GM19043 (cell line): Measurements from ENCODE around the gene SPTBN4.

ENCODE experiments used
- ATAC-seq: cut with Tn5 transposase; IDR thresholded peaks from one replicate; pipeline ENCODE4 v1.9.1; 2021; ENCODE audit warnings: low read depth; ENCODE audit not compliant: unreplicated experiment

SPTBN4 gene

DNA sequence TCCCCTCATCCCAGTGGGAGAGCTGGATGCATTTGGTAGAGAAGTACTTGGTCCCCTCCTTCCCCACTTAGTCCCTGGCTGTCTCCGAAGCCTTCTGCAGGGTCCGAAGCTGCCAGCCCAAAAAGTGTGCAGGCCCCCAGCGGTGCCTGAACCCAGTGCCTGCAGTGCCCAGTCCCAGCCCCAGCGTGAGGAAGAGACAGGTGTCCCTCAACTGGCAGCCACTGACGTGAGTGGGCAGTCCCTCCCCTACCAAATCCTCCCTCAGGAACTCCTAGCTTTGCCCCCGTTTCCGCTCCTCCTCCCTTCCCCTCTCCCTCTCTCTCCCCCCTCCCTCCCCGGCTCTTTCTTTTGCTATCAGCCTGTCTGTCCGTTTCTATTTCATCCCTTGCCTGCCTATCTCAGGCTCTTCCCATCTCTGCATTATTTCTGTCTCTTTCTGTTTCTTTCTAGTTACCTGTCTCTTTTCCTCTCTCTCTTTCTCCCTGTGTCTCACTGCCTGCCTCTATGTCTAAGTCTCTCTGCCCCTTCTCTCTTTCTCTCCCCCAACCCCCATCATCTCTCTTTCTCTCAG is 132.6 kb downstream of the SPTBN4 start:
- no peak for ATAC-seq

DNA sequence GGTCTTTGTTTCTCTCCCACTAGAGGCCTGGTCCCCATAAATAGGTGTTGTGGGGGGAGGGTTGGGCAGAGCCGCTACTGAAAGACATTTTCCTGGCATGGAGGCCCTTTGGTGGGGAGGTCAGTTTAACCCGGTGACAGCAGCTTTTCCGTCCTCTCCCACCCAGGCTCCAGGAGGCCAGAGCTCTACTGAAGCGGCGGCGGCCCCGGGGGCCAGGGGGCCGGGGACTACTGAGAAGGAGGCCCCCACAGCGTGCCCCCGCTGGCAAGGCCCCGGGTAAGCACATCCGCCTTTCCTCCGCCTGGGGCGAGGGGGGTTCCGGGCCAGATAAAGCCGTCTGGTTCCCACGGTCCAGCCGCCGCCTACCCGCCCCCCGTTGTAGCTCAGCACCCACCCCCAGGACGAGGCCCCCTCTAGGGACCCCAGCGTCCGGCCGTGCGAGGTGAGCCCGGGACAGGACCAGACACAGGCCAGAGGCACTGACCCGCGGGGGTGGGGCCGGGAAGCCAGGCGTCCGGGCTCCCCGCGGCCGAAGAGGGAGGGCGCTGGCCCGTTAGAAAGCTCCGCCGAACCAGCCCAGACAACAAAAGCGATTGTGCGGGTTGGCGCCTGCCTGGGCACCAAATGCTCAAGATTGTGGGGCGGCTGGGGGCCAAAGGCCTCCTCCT is 133.2 kb downstream of the SPTBN4 start:
- ATAC-seq, result no peak

DNA sequence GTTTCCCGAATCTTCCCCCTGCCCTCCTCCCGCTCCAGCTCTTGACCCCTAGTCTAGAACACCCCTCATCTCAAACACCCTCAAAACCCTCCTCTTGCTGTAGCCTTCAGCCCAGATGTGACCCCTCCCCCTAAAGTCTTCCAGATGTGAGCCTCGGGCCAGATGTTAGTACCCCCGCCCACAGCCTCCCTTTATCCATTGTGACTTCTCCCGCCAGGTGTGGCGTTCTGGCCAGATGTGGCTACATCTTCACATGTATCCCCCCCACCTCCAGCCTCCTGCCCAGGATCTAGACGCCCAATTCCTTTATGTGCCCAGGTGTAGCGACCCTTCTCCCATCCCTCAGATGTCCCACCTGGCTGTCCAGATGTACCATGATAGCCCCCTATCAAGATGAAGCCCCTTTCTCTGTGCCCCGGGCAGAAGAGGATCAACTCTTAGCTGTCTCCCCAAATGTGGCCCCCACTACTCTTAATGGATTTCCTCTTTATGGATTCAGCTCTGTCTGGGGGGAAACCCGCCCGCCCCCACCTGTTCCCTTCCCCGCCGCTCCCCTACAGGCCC is 133.9 kb downstream of the SPTBN4 start:
- ATAC-seq, result no peak

DNA sequence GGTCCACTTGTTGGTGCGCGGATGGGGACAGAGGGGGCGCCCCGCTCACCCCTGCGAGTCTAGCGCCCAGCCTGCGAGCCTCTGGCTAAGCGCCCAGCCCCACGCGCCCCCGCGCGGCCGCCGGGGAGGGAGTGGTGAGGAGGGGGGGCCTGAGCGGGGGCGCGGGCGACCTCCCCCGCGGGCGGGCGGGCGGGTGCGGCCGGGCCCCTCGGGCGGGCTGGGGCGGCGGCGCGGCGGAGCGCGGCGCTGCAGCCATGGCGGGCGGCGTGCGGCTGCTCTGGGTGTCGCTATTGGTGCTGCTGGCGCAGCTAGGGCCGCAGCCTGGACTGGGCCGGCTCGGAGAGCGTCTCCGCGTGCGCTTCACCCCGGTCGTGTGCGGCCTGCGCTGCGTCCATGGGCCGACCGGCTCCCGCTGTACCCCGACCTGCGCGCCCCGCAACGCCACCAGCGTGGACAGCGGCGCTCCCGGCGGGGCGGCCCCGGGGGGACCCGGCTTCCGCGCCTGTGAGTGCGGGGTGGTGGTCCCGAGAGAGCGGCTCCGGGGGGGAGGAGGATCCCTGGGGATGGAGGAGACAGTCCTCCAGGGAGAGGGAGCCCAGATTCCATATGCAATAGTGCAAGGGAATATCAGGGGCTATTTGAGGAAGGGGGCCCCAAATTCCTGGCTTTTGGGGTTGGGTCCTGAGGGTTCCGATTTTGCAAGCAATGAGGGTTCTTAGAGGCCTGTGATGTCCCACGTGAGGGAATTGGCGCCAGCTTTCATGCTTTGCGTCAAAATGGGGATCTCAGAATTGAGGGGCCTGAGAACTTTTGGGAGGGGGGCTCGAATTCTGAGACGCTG is 134.6 kb downstream of the SPTBN4 start, which contains the start of gene LTBP4:
Gene LTBP4 (plus strand): TSS at position 236 of the 841 bp plus-strand sequence. CDS start 19 bp downstream, at position 255.
- ATAC-seq, result no peak

DNA sequence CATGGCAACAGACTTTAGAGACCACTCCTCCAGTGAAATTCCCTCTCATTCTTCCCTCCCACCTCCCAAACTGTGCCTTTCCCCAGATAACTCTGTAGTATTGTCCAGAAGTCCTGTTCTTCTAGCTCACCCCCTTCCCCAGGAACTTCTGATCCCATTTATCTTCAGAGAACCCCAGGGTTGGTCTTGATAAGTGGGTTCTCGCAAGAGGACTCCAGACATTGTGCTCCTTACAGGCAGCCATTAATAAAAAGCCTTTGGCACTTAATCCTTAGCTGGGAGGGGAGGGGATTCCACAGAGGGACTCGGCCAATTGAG is 136.2 kb downstream of the SPTBN4 start:
- no peak for ATAC-seq

DNA sequence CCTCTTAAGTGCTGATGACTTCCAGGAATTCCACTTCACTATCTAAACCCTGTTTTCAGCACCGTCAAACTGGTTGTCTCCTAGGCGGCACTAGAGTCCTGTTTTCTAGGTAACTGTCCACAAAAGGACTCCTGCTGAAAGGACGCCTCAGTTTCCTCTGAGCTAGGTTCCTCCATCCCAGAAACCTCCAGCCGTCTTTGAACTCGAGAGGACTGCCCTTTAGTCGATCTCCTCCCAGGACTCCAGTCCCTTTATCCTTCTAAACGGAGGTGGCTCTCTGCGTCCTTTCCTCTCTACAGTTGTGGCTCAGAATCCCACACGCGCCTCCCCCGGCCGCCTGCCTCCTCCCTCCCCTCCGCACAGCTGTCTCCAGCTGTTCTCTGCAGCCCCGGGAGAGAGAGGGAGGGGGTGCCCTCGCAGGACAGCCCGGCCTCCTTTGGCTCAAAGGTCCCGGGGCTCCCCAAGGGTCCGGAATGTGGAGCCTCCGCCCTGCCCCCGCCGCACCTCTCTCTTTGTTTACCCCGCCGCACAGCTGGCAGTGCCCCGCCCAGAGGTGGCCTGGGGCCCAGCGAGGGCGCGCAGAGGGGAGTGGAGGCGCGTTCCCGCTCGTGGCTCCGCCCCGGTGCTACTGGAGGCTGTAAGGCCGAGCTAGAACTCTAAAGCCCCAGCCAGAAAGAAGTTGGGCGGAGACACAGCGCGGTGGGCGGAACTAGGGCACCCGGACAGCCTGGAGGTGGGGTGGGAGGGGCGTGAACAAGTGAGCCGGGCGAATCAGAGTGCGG is 136.8 kb downstream of the SPTBN4 start:
- ATAC-seq, result peak; percentile 78

DNA sequence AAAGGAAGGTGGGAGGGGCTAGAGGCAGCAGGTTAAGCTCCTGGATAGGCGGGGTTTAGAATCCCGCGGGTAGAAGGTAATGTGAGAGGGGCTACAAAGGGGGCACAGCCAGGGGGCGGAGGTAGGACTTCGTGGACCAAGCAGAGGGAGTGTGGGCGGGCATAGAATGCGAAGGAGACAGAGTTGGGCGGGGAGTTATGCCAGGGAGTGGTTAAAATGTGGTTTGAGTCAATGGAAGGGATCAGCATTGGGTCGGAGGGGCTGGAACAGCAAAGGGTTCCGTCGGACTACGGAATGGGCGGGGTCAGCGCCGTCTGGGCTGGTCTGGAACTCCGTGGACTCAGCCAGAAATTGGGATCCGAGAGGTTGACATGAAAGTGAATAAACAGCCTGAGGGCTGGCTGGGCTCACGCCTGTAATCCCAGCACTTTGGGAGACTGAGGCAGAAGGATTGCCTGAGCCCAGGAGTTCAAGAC is 137.4 kb downstream of the SPTBN4 start:
- ATAC-seq, result no peak

DNA sequence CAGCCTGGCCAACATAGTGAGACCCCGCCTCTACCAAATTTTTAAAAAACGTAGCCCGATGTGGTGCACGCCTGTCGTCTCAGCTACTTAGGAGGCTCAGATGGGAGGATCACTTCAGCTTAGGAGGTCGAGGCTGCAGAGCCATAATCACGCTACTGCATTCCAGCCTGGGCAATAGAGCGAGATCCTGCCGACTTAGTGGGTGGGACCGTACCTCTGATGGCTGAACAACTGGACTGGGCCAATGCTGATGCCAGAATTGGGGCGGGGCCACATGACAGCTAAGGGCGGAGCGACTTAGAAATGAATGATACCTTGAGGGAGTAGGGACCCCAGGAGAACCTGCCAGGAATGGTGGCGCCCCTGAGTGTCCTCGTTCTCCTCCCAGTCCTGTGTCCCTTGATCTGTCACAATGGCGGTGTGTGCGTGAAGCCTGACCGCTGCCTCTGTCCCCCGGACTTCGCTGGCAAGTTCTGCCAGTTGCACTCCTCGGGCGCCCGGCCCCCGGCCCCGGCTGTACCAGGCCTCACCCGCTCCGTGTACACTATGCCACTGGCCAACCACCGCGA is 137.9 kb downstream of the SPTBN4 start:
- ATAC-seq, result no peak

DNA sequence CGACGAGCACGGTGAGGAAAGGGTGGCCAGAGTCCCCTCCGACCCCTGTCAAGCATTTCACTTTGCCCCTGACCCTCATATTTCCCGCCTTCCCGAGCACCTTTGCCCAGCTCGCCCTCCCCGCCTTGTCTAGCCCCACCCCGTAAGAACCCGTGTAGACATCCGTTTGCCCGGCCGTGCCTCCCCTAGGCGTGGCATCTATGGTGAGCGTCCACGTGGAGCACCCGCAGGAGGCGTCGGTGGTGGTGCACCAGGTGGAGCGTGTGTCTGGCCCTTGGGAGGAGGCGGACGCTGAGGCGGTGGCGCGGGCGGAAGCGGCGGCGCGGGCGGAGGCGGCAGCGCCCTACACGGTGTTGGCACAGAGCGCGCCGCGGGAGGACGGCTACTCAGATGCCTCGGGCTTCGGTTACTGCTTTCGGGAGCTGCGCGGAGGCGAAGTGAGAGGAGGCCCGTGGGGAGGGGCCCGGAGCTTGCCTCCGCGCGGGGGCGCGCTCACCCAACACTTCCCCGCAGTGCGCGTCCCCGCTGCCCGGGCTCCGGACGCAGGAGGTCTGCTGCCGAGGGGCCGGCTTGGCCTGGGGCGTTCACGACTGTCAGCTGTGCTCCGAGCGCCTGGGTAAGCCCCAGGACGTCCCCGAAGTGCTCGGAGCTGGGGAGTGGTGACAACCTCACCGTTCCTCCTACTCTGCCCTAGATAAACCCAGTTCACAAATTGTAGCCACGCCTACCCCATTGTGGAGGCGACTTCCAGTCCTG is 138.6 kb downstream of the SPTBN4 start:
- no peak for ATAC-seq

DNA sequence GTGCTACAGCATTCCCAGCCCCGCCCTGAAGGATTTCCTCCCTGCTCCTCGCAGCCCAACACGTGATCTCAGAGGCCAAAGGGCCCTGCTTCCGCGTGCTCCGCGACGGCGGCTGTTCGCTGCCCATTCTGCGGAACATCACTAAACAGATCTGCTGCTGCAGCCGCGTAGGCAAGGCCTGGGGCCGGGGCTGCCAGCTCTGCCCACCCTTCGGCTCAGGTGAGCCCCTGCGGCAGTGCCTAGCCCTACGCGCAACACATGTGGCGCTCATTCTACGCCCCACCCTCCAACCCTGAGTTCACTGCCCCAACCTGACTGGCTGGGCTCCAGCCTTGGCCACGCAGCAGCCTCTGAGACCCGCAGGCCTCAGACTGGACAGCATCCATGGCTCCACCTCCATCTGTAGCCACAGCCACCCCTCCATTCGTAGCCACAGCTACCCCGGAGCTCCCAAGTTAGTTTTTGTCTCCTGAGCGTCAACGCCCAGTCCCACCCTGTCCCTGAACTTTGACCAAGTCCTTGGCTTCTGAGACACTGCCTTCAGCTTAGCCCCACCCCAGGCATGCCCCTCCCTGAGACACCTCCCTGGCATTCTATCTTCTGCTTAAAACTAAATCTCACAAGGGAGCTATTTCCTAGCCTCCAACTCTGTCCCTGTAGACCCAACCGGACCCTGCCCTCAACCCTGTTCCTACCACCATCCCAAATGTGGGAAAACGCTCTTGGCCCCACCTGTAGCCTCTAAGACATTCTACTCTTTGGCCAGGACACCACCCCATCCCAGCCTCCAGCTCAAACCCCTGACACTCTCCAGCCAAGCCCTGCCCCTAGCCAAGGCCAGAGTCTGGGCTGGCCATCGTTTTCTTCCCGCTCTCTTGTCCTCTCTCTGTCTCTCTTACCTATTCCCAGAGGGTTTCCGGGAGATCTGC is 140.8 kb downstream of the SPTBN4 start:
- ATAC-seq, result no peak

DNA sequence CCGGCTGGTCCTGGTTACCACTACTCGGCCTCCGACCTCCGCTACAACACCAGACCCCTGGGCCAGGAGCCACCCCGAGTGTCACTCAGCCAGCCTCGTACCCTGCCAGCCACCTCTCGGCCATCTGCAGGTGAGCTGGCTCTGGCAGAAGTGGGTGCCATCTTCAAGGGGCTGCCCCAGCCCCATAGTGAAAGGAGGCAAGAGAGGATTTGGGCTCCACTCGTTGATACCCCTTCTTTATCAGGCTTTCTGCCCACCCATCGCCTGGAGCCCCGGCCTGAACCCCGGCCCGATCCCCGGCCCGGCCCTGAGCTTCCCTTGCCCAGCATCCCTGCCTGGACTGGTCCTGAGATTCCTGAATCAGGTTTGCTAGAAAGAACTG is 141.4 kb downstream of the SPTBN4 start:
- ATAC-seq, result no peak

DNA sequence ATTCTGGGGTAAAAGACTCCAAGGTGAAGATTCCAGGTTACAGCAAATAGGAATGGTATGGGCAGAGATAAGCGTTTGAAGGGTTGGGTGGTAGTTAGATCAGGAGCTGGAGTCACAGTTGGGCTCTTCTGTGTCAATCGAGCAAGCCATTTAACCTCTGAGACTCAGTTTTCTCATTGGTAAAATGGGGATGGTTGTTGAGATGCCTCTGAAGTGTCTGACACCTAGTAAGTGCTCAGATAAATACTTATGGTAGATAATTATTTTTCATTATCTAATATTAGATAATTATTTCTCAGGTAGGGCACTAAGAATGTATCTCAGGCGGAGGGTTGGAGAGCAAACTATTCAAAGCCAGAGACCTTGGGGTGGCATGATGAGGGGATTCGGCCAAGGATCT is 142.2 kb downstream of the SPTBN4 start:
- no peak for ATAC-seq

DNA sequence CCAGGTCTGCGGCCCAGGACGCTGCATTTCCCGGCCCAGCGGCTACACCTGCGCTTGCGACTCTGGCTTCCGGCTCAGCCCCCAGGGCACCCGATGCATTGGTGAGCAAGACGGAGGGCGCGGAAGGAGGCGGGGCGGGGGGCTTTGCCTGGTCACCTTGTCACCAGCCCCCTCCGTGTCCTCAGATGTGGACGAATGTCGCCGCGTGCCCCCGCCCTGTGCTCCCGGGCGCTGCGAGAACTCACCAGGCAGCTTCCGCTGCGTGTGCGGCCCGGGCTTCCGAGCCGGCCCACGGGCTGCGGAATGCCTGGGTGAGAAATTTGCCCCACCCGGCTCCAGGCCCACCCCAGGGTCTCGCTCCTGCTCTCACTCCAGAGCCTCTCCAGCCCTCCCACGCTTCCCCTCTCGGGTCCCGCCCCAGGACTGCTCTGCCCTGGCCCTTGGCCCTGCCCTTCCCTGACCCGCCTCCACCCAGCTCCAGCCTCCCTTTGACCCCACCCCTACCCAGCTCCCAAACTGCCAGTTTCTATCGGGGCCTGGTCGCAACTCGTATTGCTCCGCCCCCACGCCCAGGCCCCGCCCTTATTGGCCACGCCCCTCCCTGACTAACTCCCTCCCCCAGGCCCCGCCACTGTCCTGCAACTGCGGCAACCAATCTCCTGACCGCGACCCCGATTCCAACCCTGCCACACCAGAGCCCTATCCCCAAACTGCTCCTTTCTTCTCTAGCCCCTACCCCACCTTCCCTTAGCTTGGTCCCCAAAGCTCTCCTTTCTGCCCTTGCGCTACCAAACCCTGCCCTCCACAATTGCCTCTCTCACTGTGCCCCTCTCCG is 143.0 kb downstream of the SPTBN4 start:
- ATAC-seq, result no peak

DNA sequence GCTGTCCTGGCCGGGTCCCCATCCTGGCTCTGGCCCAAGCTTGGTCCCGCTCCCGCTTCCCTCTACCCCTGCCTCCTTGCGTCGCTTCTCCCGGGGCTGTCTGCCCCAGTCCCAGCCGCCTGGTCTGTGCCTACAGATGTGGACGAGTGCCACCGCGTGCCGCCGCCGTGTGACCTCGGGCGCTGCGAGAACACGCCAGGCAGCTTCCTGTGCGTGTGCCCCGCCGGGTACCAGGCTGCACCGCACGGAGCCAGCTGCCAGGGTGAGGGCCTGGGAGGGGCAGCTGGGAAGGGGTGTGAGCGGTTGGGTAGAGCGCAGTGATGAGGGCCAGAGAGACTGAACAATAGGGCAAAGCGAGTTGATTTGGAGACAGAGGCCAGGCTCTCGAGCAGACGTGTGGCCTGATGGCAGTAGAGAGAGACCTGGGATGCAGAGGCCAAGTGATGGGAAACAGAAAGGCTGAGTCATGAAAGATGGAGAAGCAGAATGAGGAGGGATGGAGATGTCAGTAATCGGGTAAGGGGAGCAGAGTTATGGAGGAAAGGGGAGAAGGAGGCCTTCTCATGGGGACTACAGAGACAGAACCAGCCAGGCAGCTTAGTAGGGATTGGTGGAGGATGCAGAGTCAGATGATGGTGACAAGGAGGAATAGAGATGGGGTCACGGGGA is 143.7 kb downstream of the SPTBN4 start:
- no peak for ATAC-seq

DNA sequence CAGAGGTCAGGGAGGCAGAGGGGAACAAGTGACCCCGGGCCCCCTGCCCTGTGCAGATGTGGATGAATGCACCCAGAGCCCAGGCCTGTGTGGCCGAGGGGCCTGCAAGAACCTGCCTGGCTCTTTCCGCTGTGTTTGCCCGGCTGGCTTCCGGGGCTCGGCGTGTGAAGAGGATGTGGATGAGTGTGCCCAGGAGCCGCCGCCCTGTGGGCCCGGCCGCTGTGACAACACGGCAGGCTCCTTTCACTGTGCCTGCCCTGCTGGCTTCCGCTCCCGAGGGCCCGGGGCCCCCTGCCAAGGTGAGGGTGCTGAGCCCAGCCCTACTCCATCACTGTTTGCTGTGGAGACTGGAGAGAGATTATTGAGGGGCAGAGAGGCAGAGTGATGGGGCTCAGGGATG is 144.3 kb downstream of the SPTBN4 start:
- ATAC-seq, result no peak

DNA sequence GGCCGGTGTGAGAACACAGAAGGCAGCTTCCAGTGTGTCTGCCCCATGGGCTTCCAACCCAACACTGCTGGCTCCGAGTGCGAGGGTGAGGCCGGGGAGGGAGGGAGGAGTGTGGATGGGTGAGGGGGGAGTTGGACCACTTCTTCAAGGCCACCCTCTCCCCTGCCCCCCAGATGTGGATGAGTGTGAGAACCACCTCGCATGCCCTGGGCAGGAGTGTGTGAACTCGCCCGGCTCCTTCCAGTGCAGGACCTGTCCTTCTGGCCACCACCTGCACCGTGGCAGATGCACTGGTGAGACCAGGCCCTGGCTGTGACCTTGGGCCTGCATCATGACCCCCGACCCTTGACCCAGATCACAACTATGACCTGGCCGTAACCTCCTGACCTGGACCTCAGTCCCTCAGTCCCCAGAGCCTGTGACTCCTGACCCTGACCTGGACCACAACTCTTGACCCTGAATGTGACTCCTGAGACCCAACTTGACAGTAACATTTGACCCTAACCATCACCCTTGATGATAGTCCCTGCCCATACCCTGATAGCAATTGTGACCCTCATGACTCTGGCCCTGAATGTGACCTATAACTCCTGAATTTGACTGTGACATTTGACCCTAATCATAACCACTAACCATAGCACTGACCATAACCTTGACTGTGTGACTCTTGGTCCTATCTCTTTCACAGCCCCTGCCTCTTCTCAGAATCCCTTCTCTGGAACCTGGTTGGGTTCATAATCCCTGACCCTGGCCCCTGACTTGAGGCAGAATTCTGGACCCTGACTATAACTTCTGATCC is 145.3 kb downstream of the SPTBN4 start:
- ATAC-seq, result no peak
